Activated T-cell treated with anti-CD3 and anti-CD28 coated beads for 4 hours (primary cell): Measurements from ENCODE around the gene HSFX3.
"Not testable (repeated sequence)": the region's sequence is repeated elsewhere in the genome, so short reads cannot be mapped to it uniquely, and the experiment has no call there.

Experiments used
- DNase-seq: peaks from one replicate; pipeline ENCODE4 v3.0.0-alpha.2; 2020

The HSFX3 gene

DNA sequence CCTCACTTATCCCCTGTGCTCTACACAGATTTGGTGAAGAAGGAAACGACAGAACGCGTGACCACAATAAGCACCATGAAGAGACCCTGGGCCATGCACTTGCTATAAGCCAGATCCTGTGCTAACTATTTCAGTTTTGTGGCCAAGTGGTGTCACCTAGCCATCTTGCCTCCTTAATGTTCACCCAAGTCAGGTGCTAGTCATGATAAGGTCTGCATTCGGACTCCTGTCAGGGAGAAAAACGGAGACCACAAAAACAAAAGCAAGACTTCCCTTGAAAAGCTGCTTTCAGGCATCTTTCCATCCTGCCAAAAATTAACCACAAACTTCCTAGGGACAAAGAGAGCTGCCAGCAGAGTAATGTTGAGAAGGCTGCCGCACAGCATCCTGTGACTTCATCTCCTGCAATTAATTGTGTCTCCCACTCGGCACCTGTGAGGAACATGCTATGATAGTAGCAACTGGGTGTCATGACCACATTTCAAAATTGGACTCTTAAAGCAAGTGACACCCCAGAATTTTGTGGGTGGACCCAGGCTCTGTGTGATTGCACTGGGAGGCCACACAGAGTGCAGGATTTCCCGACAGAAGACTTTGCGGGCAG lies 35.8 kb downstream of the HSFX3 start:
- DNase-seq: no peak

DNA sequence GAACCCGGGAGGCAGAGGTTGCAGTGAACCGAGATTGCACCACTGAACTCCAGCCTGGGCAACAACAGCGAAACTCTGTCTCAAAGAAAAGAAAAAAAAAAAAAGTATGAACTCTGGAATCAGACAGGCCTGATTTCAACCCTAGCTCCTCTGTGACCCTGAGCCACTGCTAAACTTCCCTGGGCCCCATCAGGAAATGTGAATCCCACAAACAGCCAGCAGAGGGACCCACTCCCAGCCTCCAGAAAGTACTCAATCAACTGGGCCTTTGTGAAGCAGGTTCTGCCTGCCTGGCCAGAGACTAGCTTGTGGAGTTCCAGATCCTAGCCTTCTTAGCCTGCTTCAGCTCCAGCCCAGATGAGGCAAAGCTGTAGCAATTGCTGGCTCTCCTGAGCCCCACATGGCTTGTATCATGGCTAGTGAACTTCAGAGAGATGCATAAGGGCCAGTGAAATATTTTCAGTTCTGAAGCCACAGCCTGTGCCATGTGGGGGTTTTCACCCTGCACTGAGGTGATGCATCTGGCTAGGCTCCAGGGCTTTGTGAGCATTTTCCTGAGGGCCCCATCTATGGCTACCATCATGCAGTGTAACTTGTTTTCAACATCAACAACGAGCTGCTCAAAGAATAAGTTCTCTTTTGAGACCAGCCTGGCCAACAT lies 37.4 kb downstream of the HSFX3 start:
- peak; percentile 32 for DNase-seq

DNA sequence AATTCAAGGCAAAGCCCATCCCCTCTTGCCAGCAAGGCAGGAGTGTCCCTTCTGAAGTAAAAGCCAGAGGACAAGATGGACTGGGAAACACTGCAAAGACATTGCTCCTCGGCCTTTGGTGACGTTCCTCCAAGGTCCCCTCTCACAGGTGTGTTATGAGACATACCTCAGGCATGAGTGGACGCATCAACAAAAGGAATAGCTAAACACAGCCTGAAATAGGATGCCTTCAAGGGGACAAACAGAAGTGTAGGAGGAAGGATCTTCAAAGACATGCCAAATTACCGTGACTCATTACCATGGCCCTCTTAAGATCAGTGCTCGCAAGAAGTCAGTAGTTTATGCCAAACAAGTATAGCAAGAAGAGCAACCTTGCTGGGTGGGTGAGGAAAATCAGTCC lies 38.6 kb downstream of the HSFX3 start:
- DNase-seq: no peak

DNA sequence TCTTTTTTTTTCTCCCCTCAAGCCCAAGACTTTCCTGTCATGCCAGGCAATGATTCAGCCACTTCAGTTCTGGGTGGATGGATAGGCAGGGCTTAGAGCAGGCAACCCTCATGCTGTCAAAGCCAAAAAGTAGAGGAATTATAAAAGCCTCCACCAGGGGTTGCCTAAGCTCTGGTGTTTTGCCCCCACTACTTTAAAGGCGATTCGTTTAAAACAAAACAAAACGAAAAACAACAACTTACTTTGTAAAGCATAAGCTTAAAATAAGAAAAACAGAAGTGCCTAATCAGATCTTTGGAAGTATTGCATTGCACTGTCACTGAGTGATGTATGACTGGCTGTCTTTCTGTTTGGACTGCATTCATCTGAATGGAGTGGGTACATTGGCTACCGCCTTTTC lies 39.3 kb downstream of the HSFX3 start:
- no peak for DNase-seq

DNA sequence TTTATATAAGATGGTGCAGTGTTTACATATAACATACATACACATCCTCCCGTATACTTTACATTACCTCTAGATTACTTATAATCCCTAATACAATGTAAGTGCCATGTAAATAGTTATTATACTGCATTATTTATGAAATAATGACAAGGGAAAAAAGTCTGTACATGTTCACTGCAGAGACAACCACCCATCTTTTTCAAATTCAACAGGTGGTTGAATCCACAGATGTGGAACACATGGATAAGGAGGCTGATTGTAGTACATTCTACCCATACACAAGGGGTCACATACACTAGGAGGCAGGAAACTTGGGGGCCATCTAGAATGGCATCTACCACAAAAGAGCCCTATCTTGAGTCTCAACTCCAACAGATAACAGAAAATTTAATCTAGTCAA lies 41.3 kb downstream of the HSFX3 start:
- DNase-seq: no peak

DNA sequence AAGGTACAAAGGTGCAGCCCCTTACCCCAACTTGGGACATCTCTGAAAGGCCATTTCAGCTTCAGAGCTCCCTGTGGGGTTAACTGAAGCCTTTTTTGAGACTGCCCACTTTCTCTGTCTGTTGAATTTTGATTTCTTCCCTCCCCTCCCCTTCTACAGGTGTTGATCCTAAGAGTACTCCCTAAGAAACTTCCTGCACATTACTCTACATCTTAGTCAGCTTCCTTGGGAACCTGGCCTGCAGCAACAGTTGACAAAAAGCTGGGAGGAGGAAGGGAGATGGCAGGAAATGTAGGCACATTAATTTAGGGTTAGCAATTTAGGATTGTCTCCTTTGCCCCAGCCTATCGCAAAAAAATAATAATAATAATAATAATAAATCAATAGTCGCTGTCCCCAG lies 43.4 kb downstream of the HSFX3 start:
- no peak for DNase-seq

DNA sequence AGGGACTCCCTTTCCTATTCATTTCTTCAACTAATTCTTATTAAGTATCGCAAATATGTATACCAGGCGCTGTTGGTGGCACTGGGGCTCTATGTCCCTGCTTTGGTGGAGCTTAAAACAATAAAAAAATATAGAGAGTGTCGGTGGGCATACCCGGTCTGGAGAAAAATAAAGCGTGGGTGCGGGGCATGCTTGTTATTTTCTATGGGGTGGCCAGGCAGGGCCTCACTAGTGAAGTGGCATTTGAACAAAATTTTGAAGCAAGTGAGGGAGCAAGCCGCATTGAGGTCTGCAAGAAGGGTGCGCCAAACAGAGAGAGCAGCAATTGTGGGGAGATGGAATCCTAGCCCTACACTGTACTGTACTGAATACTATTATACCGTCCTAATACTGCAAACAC lies 44.1 kb downstream of the HSFX3 start:
- no peak for DNase-seq

DNA sequence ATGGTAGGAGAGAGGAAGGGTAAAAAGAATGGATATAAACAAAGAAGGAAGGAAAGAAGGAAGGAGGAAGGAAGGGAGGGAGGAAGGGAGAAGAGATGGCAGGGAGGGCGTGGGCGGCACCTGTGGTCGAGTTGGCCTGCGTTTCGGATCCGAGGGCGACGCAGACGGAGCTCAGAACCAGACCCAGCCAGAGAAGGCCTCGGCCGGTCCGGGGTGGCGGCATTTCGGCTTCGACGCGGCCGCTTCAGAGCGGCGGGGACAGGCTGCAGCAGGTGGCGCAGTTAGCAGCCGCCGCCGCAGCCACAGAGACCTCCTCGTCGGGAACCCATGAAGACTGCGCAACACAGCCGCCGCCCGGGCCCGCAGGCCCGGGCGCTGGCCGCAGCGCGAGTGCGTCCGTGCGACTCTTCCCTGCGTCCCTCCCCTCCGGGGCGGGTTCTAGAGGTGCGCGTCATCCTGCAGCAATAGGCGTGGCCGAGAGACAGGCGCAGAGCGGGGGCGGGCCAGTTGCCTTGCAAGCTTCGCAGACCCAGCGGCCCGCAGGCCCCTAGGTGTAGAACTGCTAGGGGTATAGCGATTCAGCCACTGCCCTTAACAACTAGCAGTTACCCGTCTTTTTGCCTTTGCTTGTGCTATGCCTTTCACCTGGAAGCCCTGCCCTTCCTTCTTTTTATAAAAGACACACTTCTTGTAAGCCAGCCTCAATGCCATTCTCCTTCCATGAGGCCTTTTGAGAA lies 44.6 kb downstream of the HSFX3 start, which contains the start of gene IDS:
Gene IDS, minus strand, starts transcription at position 392 of the 737 bp plus-strand sequence. Its CDS starts 169 bp downstream, at position 223.
- peak; percentile 67 for DNase-seq

DNA sequence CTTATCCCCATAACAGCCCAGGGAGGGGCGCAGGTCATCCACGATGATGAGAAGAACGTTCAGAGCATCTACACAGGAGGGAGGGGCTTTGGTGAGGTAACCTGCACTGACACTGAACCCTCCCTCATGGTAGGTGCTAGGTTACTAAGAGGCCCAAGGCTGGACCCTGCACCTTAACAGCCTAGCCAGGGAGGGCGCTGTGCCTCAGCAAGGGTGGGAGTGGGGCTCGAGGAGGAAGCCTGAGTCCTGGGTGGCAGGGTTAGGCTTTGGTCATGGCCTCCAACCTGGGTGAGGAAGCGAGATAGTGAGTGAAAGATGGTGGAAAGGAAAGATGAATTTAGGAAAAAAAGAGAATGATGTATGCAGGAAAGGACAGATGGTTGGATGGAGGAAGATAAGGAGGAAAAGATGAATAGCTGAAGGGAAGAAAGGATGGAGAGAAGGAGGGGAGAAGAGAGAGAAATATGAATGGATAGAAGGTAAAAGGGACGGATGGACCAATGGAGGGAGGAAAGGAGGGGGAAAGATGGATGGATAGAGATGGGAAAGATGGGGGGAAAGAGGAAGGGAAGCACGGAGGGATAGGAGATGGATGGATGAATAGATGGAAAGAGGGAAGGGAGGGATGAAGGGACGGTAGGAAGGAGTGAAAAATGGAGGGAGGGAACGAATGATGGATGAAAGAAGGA lies 45.4 kb downstream of the HSFX3 start:
- DNase-seq: peak; percentile 30

DNA sequence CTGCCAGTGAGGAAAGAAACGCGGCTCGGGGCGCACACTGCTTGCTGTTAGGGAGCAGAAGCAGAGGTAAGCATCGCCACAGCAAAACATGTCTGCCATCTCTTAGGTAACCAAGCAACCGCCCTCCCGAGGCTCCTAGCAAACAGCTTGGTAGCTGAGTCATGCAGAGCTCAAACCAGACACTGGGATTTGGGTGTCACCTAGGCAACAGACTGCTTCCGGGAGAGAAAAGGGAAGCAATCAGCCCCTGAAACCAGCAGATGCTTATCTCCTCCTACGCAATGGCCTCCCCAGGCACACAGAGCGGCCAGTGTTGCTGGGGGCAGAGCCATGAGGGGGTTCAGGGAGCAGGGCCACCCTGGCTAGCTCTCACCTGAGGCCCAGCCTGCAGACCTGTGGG lies 46.3 kb downstream of the HSFX3 start:
- DNase-seq: peak; percentile 34

DNA sequence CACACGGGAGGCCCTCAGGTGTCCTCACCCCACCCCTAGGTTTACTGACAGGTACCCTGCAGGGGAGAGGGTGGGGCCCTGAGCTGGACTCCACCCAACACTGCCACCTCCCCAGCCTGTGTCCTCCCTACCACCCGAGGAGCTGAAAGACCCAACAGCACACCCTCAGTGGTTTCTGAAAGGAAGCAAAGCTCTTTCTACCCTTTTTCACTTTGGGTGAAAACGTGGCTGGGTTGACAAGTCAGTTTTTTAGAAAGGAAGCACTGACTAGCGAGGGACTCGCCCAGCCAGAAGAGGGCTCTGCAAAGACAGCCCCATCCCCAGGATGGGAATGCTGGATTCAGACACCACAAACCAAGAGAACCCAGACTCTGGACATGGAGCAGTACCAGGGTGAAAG lies 46.8 kb downstream of the HSFX3 start:
- DNase-seq: not testable (repeated sequence)

DNA sequence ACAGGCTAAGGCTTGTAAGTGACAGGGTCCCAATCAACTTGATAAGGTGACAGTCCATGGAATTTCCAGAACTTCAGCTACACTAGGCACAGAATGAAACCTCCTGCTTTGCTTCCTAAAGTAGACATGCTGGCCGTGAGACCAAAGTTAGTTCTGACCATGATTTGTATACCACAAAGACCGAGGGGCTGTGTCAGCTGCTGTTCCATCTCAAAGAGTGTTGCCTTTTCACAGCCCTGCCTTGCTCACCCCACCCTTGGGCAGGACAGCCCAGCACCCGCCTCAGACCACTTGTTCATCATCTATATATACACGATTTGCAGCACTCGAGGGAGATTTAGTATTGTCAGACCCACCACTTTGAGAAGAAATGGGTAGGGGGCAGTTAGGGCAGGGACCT lies 50.0 kb downstream of the HSFX3 start:
- no peak for DNase-seq

DNA sequence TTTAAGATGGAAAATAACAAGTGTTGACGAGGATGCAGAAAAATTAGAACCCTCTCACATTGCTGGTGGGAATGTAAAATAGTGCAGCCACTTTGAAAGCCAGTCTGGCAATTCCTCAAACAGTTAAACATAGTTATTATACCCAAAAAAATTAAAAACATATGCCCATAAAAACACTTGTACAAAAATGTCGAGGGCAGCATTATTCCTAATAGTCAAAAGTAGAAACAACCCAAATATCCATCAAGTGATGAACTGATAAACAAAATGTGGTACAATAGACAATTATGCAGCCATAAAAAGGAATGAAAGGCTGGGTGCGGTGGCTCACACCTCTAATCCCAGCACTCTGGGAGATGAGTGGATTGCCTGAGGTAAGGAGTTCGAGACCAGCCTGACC lies 51.0 kb downstream of the HSFX3 start:
- DNase-seq: no peak
